GM12878 (cell line): Measurements from ENCODE around the gene KRT33A.

Experiments
- CHD2 ChIP-seq: IDR thresholded peaks from 2 replicates; pipeline ENCODE4 v1.6.1; 2011; ENCODE audit warnings: low read depth, low read length, improper control_type of control experiment, borderline replicate concordance
- JUNB ChIP-seq: IDR thresholded peaks from 2 replicates; pipeline ENCODE4 v1.6.1; 2016; ENCODE audit warnings: antibody characterized with exemption, mild to moderate bottlenecking
- MYC ChIP-seq: IDR thresholded peaks from 2 replicates; pipeline ENCODE4 v1.6.1; 2011; ENCODE audit warnings: mild to moderate bottlenecking, low read length, moderate library complexity, inconsistent platforms; ENCODE audit not compliant: insufficient read depth, insufficient replicate concordance, insufficient read length, severe bottlenecking
- NR2C2 ChIP-seq: IDR thresholded peaks from 2 replicates; pipeline ENCODE4 v1.6.1; 2011; ENCODE audit warnings: borderline replicate concordance, low read depth; ENCODE audit not compliant: control insufficient read depth, insufficient read length
- SMAD5 ChIP-seq: IDR thresholded peaks from 2 replicates; pipeline ENCODE4 v1.6.1; 2016; ENCODE audit warnings: antibody characterized with exemption, low read depth
- TCF7 ChIP-seq: IDR thresholded peaks from 2 replicates; pipeline ENCODE4 v1.6.1; 2014; ENCODE audit warnings: antibody characterized with exemption, borderline replicate concordance
- USF2 ChIP-seq: IDR thresholded peaks from 2 replicates; pipeline ENCODE4 v1.6.1; 2011; ENCODE audit warnings: low read depth, low read length, improper control_type of control experiment, borderline replicate concordance
- YY1 ChIP-seq: IDR thresholded peaks from 2 replicates; pipeline ENCODE4 v1.6.1; 2011; ENCODE audit warnings: low read depth, mild to moderate bottlenecking, low read length
- TF ChIP-seq, protein P1 (sequence below), 3 experiments: IDR thresholded peaks in 2 of 3; conservative IDR thresholded peaks in 1 of 3; 2 replicates each; pipeline ENCODE4 v1.5.1; 2011; ENCODE audit warnings: low read depth in 3 of 3, low read length in 3 of 3, mild to moderate bottlenecking in 3 of 3, control low read depth in 2 of 3, moderate library complexity in 2 of 3, inconsistent platforms in 1 of 3, mixed read lengths in 1 of 3; ENCODE audit not compliant: control insufficient read depth in 2 of 3, insufficient read depth in 1 of 3; ENCODE audit errors: extremely low read depth in 1 of 3
- TF ChIP-seq, protein P2 (sequence below): IDR thresholded peaks from 2 replicates; pipeline ENCODE4 v1.6.1; 2012; ENCODE audit warnings: low read length, inconsistent platforms

DNA sequence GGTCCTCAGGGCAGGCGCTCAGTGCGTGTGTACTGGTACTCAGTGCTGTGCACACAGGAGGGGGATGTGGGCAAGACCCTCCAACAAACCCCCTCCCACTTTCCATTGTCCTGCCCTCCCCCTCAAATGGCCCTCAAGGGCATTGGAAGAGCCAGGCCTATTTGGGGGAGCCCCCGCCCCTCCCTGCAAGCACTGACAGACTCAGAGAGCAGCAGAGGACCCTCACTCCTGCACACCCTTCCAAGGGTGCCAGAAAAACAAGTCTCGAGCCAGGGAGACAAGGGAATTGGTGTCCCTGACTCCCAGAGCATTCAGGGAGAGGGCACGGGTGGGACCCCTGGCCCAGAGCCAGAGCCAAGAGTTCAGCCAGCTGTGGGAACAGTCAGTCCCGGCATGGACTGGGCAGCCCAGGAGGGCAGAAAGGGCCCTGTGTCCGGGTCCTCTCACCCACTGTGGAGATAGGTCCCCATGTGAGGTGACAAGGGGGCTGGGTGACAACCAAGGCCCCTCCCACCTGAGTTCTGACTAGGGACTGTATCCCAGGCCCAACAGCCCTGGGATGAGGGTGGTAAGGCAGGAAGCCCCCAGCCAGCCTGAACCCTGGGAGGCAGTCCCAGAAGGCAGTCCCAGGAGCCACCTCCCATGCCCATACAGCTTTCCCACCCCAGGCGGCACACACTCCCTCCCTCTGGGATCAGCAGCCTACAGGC is 23.1 kb downstream of the KRT33A start:
- TF ChIP-seq, protein P1, sequence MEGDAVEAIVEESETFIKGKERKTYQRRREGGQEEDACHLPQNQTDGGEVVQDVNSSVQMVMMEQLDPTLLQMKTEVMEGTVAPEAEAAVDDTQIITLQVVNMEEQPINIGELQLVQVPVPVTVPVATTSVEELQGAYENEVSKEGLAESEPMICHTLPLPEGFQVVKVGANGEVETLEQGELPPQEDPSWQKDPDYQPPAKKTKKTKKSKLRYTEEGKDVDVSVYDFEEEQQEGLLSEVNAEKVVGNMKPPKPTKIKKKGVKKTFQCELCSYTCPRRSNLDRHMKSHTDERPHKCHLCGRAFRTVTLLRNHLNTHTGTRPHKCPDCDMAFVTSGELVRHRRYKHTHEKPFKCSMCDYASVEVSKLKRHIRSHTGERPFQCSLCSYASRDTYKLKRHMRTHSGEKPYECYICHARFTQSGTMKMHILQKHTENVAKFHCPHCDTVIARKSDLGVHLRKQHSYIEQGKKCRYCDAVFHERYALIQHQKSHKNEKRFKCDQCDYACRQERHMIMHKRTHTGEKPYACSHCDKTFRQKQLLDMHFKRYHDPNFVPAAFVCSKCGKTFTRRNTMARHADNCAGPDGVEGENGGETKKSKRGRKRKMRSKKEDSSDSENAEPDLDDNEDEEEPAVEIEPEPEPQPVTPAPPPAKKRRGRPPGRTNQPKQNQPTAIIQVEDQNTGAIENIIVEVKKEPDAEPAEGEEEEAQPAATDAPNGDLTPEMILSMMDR (IDR thresholded peaks at IDR 0.05 in 2 of 3, conservative IDR thresholded peaks at IDR 0.05 in 1 of 3; ENCODE audit: control insufficient read depth in 2 of 3, extremely low read depth in 1 of 3, insufficient read depth in 1 of 3, low read depth in 3 of 3, low read length in 3 of 3) = no peak
- TF ChIP-seq CHD2 (no peak), JUNB (no peak), TCF7 (no peak), SMAD5 (no peak), USF2 (no peak), MYC (no peak), NR2C2 (no peak), YY1 (no peak)
- TF ChIP-seq, protein P2, sequence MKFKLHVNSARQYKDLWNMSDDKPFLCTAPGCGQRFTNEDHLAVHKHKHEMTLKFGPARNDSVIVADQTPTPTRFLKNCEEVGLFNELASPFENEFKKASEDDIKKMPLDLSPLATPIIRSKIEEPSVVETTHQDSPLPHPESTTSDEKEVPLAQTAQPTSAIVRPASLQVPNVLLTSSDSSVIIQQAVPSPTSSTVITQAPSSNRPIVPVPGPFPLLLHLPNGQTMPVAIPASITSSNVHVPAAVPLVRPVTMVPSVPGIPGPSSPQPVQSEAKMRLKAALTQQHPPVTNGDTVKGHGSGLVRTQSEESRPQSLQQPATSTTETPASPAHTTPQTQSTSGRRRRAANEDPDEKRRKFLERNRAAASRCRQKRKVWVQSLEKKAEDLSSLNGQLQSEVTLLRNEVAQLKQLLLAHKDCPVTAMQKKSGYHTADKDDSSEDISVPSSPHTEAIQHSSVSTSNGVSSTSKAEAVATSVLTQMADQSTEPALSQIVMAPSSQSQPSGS = no peak
